Endothelial cell of umbilical vein (primary cell): ENCODE measurements around the gene KL. TPM values are rescaled to one million over a fixed set of nuclear protein-coding genes. Genes with fewer than 3 reads are reported as not detected.

Experiments used
- BruUV-seq: library from RNA; stranded (reverse); fragments of 400-500 nt; replicated peaks from 2 replicates; lab custom pipeline; 2021; lab: Mats Ljungman, UMichigan
- CTCF ChIA-PET: fragments of 300-600, 350-600 bp; sonication (Branson Sonifier 250); formaldehyde crosslinking; loops from one replicate; lab custom pipeline; 2021; ENCODE audit warnings: antibody characterized with exemption, inconsistent platforms; lab: Charles Lee
- POLR2A ChIA-PET: fragments of 300-600, 350-600 bp; sonication (Branson Sonifier 250); formaldehyde crosslinking; loops from one replicate; lab custom pipeline; 2021; ENCODE audit warnings: antibody characterized with exemption, inconsistent platforms; lab: Charles Lee
- DNase-seq: peaks from one replicate; pipeline ENCODE4 v3.0.0-alpha.2; 2011; ENCODE audit warnings: low read depth, low spot score
- FAIRE-seq: peaks from 2 replicates; lab custom pipeline; 2011; peaks lifted over from hg19 to GRCh38; lab: Jason Lieb, UNC
- H2AFZ ChIP-seq: 2 replicates; pipeline ENCODE4 v1.6.0; 2012; ENCODE audit warnings: low read depth, low read length, control low read depth, inconsistent platforms
- H3K27ac ChIP-seq: 2 replicates; pipeline ENCODE4 v1.5.1; 2011; ENCODE audit warnings: low read depth, mild to moderate bottlenecking, control low read depth, low read length, moderate library complexity; ENCODE audit not compliant: insufficient read depth
- H3K27me3 ChIP-seq, 2 experiments: 2 replicates each; pipeline versions ENCODE4 v1.6.0 to v1.6.1; 2011; ENCODE audit warnings: low read length in 2 of 2, mixed read lengths in 1 of 2; ENCODE audit not compliant: control insufficient read depth in 2 of 2, insufficient read depth in 2 of 2
- H3K36me3 ChIP-seq, 2 experiments: 2 replicates in 1 of 2; 3 replicates in 1 of 2; pipeline ENCODE4 v1.5.1; 2011; ENCODE audit warnings: low read length in 2 of 2, mild to moderate bottlenecking in 1 of 2, moderate library complexity in 1 of 2; ENCODE audit not compliant: control insufficient read depth in 2 of 2, insufficient read depth in 2 of 2; ENCODE audit errors: extremely low read depth in 1 of 2
- H3K4me1 ChIP-seq: 3 replicates; pipeline ENCODE4 v1.5.1; 2011; ENCODE audit warnings: mild to moderate bottlenecking, low read length; ENCODE audit not compliant: control insufficient read depth, insufficient read depth; ENCODE audit errors: extremely low read depth
- H3K4me2 ChIP-seq: 2 replicates; pipeline ENCODE4 v1.6.1; 2011; ENCODE audit warnings: low read length, control low read depth, mixed read lengths; ENCODE audit not compliant: insufficient read depth
- H3K4me3 ChIP-seq, 3 experiments: fragments of 200-600 bp in 1 of 3; sonication (generic), shearing (Covaris generic) in 1 of 3; replicated peaks in 1 of 3; 2 replicates each; pipeline ENCODE4 v1.5.1; 2011 to 2016; ENCODE audit warnings: control low read depth in 3 of 3, low read length in 3 of 3, mild to moderate bottlenecking in 2 of 3, inconsistent platforms in 1 of 3, low read depth in 1 of 3, moderate library complexity in 1 of 3; ENCODE audit not compliant: insufficient read depth in 1 of 3
- H3K79me2 ChIP-seq: 2 replicates; pipeline ENCODE4 v1.6.0; 2012; ENCODE audit warnings: low read length, inconsistent platforms; ENCODE audit not compliant: control insufficient read depth, insufficient read depth
- H3K9ac ChIP-seq: replicated peaks from 2 replicates; pipeline ENCODE3; 2011; ENCODE audit warnings: low read length, control low read depth; ENCODE audit not compliant: insufficient read depth; ENCODE audit errors: extremely low read depth
- H3K9me1 ChIP-seq: replicated peaks from 3 replicates; pipeline ENCODE4 v1.6.0; 2011; ENCODE audit warnings: mild to moderate bottlenecking, low read length; ENCODE audit not compliant: control insufficient read depth, insufficient read depth; ENCODE audit errors: extremely low read depth
- H3K9me3 ChIP-seq: replicated peaks from 2 replicates; pipeline ENCODE4 v1.5.1; 2012; ENCODE audit warnings: low read length, inconsistent platforms; ENCODE audit not compliant: control insufficient read depth, insufficient read depth
- H4K20me1 ChIP-seq: replicated peaks from 2 replicates; pipeline ENCODE3; 2011; ENCODE audit warnings: mild to moderate bottlenecking, low read length; ENCODE audit not compliant: control insufficient read depth, insufficient read depth; ENCODE audit errors: extremely low read depth
- CTCF ChIP-seq, 2 donors: IDR thresholded peaks; 1 replicate in 1 of 2; 2 replicates in 1 of 2; pipeline ENCODE4 v1.5.1; 2011; ENCODE audit warnings: low read length in 2 of 2, mild to moderate bottlenecking in 2 of 2, moderate library complexity in 2 of 2, control low read depth in 1 of 2, inconsistent platforms in 1 of 2, low read depth in 1 of 2; ENCODE audit not compliant: insufficient read depth in 1 of 2; ENCODE audit errors: extremely low read depth in 1 of 2
- EZH2 ChIP-seq: IDR thresholded peaks from 2 replicates; pipeline ENCODE4 v1.6.1; 2012; ENCODE audit warnings: borderline replicate concordance, low read depth, mild to moderate bottlenecking, moderate library complexity, low read length, inconsistent platforms; ENCODE audit not compliant: severe bottlenecking
- FOS ChIP-seq: IDR thresholded peaks from 2 replicates; pipeline ENCODE4 v1.6.1; 2011; ENCODE audit warnings: mild to moderate bottlenecking, low read length, moderate library complexity, borderline replicate concordance; ENCODE audit not compliant: insufficient read depth
- GATA2 ChIP-seq: IDR thresholded peaks from 2 replicates; pipeline ENCODE4 v1.7.0; 2011; ENCODE audit warnings: low read depth, mild to moderate bottlenecking, moderate library complexity, mixed read lengths, low read length; ENCODE audit not compliant: insufficient read length, insufficient read depth
- JUN ChIP-seq: IDR thresholded peaks from 2 replicates; pipeline ENCODE4 v1.6.1; 2011; ENCODE audit warnings: borderline replicate concordance, low read depth; ENCODE audit not compliant: insufficient read length, insufficient read depth
- MAX ChIP-seq: IDR thresholded peaks from 2 replicates; pipeline ENCODE4 v1.6.1; 2011; ENCODE audit not compliant: insufficient read depth, insufficient read length
- MYC ChIP-seq: IDR thresholded peaks from one replicate; pipeline ENCODE4 v1.6.1; 2011; ENCODE audit warnings: mild to moderate bottlenecking, low read depth, low read length
- POLR2A ChIP-seq: IDR thresholded peaks from 2 replicates; pipeline ENCODE4 v1.6.1; 2012; ENCODE audit warnings: low read depth, mild to moderate bottlenecking, control low read depth, low read length
- POLR2AphosphoS5 ChIP-seq: IDR thresholded peaks from 2 replicates; pipeline ENCODE4 v1.6.1; 2012; ENCODE audit warnings: low read depth, mild to moderate bottlenecking, control low read depth, low read length, moderate library complexity; ENCODE audit not compliant: insufficient read depth
- dilution Hi-C: fragments of 300-500 bp; cut with MboI; formaldehyde crosslinking; loops from one replicate; pipeline ENCODE4 v1.15.0; 2019; ENCODE audit warnings: low sequenced_read_pairs; ENCODE audit not compliant: extremely low pct_ligation_motif_present
- intact Hi-C: fragments of 100-400 bp; cut with micrococcal nuclease; formaldehyde crosslinking; loops from one replicate; pipeline ENCODE4 v1.10.0; 2022
- polyA plus RNA-seq, 4 experiments: library from polyadenylated mRNA; depleted of rRNA in 3 of 4; stranded (reverse) in 3 of 4; unstranded in 1 of 4; fragments of >200 nt; gene quantifications; 2 replicates each; pipeline versions ENCODE4 v1.2.1 to v1.2.3, GENCODE V29; 2011 to 2012; ENCODE audit warnings: missing spikeins in 1 of 4
- total RNA-seq: library from RNA; stranded (reverse); gene quantifications from 2 replicates; pipeline ENCODE4 v1.2.3, GENCODE V29; 2021

The KL gene
- total and polyA plus RNA-seq, 2 donors (not counting 3 experiments of a cell fraction or from before 2014, with no cell fraction given): 0.01 to 0.07 TPM

GRCh38 chr13:32976056-32976805, 40.0 kb upstream of the KL start:
- BruUV-seq: no TSS peak
- intact Hi-C loops (no loop called here), dilution Hi-C loops (no loop called here)
- Histone ChIP-seq H2AFZ (no peak overlapping the region), H4K20me1 (no peaks in the 10 kb centered on the region), H3K27ac (no peak overlapping the region), H3K9me3 (no peaks in the 10 kb centered on the region), H3K4me2 (no peak overlapping the region), H3K36me3 (no peaks in the 10 kb centered on the region), H3K4me3 (no peak overlapping the region), H3K79me2 (no peaks in the 10 kb centered on the region), H3K4me1 (no peaks in the 10 kb centered on the region), H3K27me3 (peaks cover 0 to 7% of the 10 kb centered on the region in 2 experiments), H3K9ac (no peak overlapping the region), H3K9me1 (no peaks in the 10 kb centered on the region)
- DNase-seq (no peak), FAIRE-seq (no peak)
- CTCF ChIA-PET: no interaction called here
- POLR2A ChIA-PET: no interaction called here
- TF ChIP-seq POLR2AphosphoS5: no peak
- TF ChIP-seq FOS: no peak
- TF ChIP-seq POLR2A: no peak
- no peak for TF ChIP-seq JUN
- no peak for TF ChIP-seq EZH2
- no peak for TF ChIP-seq MYC

DNA sequence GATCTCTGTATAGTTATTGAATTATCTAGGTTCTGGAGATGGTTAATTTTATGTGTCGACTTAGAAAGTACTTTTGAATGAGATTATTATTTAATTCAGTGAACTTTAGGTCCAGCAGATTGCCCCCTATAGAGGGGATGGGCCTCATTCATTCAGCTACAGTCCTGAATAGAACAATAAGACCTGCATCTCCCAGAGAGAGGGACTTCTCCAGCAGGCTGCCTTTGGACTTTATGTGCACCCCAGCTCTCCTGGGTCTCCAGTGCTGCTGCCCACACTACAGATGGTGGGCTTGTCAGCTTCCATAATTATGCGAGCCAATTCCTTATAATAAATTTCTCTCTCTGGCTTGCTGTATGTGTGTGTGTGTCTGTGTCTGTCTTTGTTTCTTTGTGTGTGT, 39.3 kb upstream of the KL start:
- H2AFZ ChIP-seq: no peak overlapping the region
- CTCF ChIA-PET: interaction anchor here (0.9 to 1.5 kb wide), 2 partner anchors 12 to 54 kb away, joined by 3 read pairs; no protein-coding TSS in a partner anchor
- FAIRE-seq (no peak), DNase-seq (no peak)
- no peak overlapping the region for H3K27ac ChIP-seq
- no peak overlapping the region for H3K9ac ChIP-seq
- POLR2A ChIA-PET: no interaction called here
- no peak overlapping the region for H3K4me3 ChIP-seq
- no peaks in the 10 kb centered on the region for H3K9me3 ChIP-seq
- H3K9me1 ChIP-seq: no peaks in the 10 kb centered on the region
- H3K4me2 ChIP-seq: no peak overlapping the region
- TF ChIP-seq MYC (no peak), POLR2AphosphoS5 (no peak), POLR2A (no peak), CTCF (IDR thresholded peaks at IDR 0.05; ENCODE audit: extremely low read depth in 1 of 2, insufficient read depth in 1 of 2, low read depth in 1 of 2, low read length in 2 of 2) (no peak), JUN (no peak), EZH2 (no peak), MAX (no peak), GATA2 (no peak), FOS (no peak)
- no peaks in the 10 kb centered on the region for H3K4me1 ChIP-seq
- no TSS peak for BruUV-seq
- H3K27me3 ChIP-seq: peaks cover 0 to 7% of the 10 kb centered on the region in 2 experiments
- dilution Hi-C loops (no loop called here), intact Hi-C loops (no loop called here)
- no peaks in the 10 kb centered on the region for H3K79me2 ChIP-seq
- H4K20me1 ChIP-seq: no peaks in the 10 kb centered on the region
- H3K36me3 ChIP-seq: no peaks in the 10 kb centered on the region
